DOHH2 (cell line): ENCODE results near the gene SV2B.

Experiments
- H3F3A ChIP-seq: fragments of 200-600 bp; sonication (generic), shearing (Covaris generic); 2 replicates; pipeline ENCODE4 v1.6.0; 2016; ENCODE audit warnings: antibody characterized with exemption, mild to moderate bottlenecking; ENCODE audit not compliant: control insufficient read depth, insufficient read depth
- H3K27ac ChIP-seq: fragments of 200-600 bp; sonication (generic); 2 replicates; pipeline ENCODE4 v1.5.1; 2014; ENCODE audit warnings: low read depth, mild to moderate bottlenecking, low read length, moderate library complexity
- H3K27me3 ChIP-seq: fragments of 200-600 bp; sonication (generic); 2 replicates; pipeline ENCODE4 v1.6.1; 2014; ENCODE audit warnings: mild to moderate bottlenecking, low read length, mixed read lengths; ENCODE audit not compliant: control insufficient read depth
- H3K36me3 ChIP-seq: fragments of 200-600 bp; sonication (generic); 2 replicates; pipeline ENCODE4 v1.6.1; 2014; ENCODE audit warnings: mild to moderate bottlenecking, low read length, moderate library complexity, mixed read lengths; ENCODE audit not compliant: control insufficient read depth
- H3K4me1 ChIP-seq: fragments of 200-600 bp; sonication (generic); 2 replicates; pipeline ENCODE4 v1.6.1; 2014; ENCODE audit warnings: mild to moderate bottlenecking, low read length, mixed read lengths; ENCODE audit not compliant: control insufficient read depth
- H3K4me2 ChIP-seq: fragments of 200-600 bp; sonication (generic); 2 replicates; pipeline ENCODE4 v1.6.0; 2014; ENCODE audit warnings: mild to moderate bottlenecking, low read length, moderate library complexity
- H3K4me3 ChIP-seq: fragments of 200-600 bp; sonication (generic); 2 replicates; pipeline ENCODE4 v1.5.1; 2014; ENCODE audit warnings: mild to moderate bottlenecking, low read length, mixed read lengths
- H3K79me2 ChIP-seq: fragments of 200-600 bp; sonication (generic); 2 replicates; pipeline ENCODE4 v1.6.1; 2014; ENCODE audit warnings: mild to moderate bottlenecking, low read length, mixed read lengths; ENCODE audit not compliant: control insufficient read depth
- H3K9me2 ChIP-seq: fragments of 200-600 bp; sonication (generic); replicated peaks from 2 replicates; pipeline ENCODE4 v1.6.1; 2014; ENCODE audit warnings: mild to moderate bottlenecking, low read length, mixed read lengths; ENCODE audit not compliant: control insufficient read depth
- H3K9me3 ChIP-seq: fragments of 200-600 bp; sonication (generic); 2 replicates; pipeline ENCODE4 v1.6.1; 2014; ENCODE audit warnings: antibody characterized with exemption, low read length, mixed read lengths; ENCODE audit not compliant: control insufficient read depth, insufficient read depth
- H4K20me1 ChIP-seq: fragments of 200-600 bp; sonication (generic); 2 replicates; pipeline ENCODE4 v1.6.0; 2014; ENCODE audit warnings: low read depth, mild to moderate bottlenecking, antibody characterized with exemption, low read length, moderate library complexity; ENCODE audit not compliant: control insufficient read depth, insufficient read depth
- CTCF ChIP-seq: fragments of 200-600 bp; sonication (generic); IDR thresholded peaks from one replicate; pipeline ENCODE4 v1.5.1; 2014; ENCODE audit warnings: antibody characterized with exemption, mild to moderate bottlenecking, low read depth, low read length; ENCODE audit not compliant: poor library complexity, severe bottlenecking
- EZH2phosphoT487 ChIP-seq: fragments of 200-600 bp; sonication (generic); IDR thresholded peaks from 2 replicates; pipeline ENCODE4 v1.6.1; 2017; ENCODE audit warnings: borderline replicate concordance, mild to moderate bottlenecking, antibody characterized with exemption, low read length, moderate library complexity, mixed read lengths

SV2B gene

DNA sequence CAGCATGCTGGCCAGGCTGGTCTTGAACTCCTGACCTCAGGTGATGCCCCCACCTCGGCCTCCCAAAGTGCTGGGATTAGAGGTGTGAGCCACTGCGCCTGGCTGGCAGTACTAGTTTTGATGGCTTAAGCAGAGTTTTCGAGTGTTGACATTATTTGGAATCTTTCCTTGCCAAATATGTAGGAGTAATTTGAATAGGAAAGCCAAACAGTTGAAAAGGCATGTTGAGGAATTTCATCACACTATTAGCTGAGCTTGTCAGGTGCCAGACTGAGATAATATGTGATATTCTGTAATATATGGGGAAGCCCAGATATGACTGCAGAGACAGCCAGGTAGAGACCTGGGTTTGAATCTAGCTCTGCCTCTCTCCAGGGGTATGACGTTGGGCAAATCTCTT lies 109.3 kb downstream of the SV2B start:
- H3K36me3 ChIP-seq: no peaks in the 10 kb centered on the region
- no peak for TF ChIP-seq CTCF
- no peak for TF ChIP-seq EZH2phosphoT487
- no peak overlapping the region for H3K4me2 ChIP-seq
- H3K4me1 ChIP-seq: no peaks in the 10 kb centered on the region
- H3K79me2 ChIP-seq: no peaks in the 10 kb centered on the region
- peaks cover 2% of the 10 kb centered on the region for H3K27me3 ChIP-seq
- no peak overlapping the region for H3K27ac ChIP-seq
- H3F3A ChIP-seq: no peaks in the 10 kb centered on the region
- no peak overlapping the region for H3K4me3 ChIP-seq
- H3K9me2 ChIP-seq: no peaks in the 10 kb centered on the region
- H3K9me3 ChIP-seq: no peaks in the 10 kb centered on the region
- no peaks in the 10 kb centered on the region for H4K20me1 ChIP-seq

DNA sequence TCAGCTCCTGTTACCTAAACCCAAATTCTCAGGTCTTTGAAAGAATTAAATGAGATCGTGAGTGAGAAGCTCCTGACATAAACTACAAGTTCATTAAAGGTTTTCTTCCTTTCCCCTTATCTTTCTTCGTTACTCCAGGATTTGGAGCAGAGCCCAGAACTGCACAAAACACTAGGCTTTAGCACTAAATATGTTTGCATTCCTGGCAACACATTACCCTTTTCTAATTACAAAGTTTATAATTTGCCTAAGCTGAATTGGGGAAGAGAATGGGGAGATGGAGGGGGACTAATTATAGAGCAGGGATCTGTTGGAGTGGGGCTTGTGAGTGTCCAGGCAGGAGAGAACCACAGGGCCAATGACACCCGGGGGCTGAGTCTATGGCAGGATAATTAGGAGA lies 109.7 kb downstream of the SV2B start:
- no peaks in the 10 kb centered on the region for H4K20me1 ChIP-seq
- H3K4me2 ChIP-seq: no peak overlapping the region
- H3K27ac ChIP-seq: no peak overlapping the region
- H3K27me3 ChIP-seq: peaks cover 2% of the 10 kb centered on the region; the same call in 1 of the 2 replicates
- H3F3A ChIP-seq: no peaks in the 10 kb centered on the region
- no peaks in the 10 kb centered on the region for H3K4me1 ChIP-seq
- no peaks in the 10 kb centered on the region for H3K36me3 ChIP-seq
- H3K9me3 ChIP-seq: no peaks in the 10 kb centered on the region
- no peak for TF ChIP-seq CTCF
- no peak for TF ChIP-seq EZH2phosphoT487
- H3K4me3 ChIP-seq: no peak overlapping the region
- H3K79me2 ChIP-seq: no peaks in the 10 kb centered on the region
- H3K9me2 ChIP-seq: no peaks in the 10 kb centered on the region

DNA sequence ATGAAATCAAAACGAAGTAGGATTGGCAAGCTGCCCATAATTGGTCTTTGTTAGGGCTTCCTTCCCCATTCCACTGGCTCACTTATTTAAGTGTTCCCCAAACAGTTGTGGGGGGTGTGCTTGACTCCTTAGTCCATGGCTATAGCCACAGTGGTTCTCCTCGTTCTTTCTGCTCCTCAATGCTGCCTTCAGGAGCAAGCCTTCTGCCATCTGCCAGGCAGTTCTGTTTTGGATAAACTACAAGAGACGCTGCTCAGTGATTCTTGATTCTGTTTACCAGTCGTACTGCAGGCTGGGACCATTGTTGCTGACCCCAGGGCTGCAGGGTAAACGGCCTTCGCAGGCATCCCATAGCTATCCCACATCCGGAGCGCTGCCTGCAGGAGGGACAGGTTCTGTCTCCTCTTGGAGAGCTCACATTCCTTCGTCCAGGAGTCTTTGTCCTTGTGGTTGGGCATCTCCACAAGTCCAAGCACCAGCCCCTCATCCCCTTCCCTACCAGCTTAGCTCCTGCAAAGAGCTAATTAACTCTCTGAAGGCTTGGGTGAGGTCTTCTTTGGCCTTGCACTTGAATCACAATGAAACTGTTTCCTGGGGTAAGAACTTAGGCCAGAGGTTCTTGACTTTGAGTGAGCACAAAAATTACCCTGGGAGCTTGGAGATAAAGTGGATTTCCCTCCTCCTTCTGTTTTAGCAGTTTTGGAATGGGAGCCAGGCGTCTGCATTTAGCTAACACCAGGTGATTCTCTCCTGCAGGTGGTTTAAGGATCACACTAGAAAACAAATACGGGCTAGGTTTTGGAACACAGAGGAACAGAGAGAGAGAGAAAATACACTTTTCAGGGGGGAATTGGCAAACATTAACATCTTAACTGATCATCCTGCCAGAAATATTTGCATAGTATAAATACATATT lies 114.9 kb downstream of the SV2B start:
- Histone ChIP-seq H3K4me1 (no peaks in the 10 kb centered on the region), H3K9me2 (no peaks in the 10 kb centered on the region), H3K4me2 (no peak overlapping the region), H3K79me2 (no peaks in the 10 kb centered on the region), H3K36me3 (no peaks in the 10 kb centered on the region), H3F3A (no peaks in the 10 kb centered on the region), H3K27me3 (peaks cover 8% of the 10 kb centered on the region; the same call in 1 of the 2 replicates), H3K27ac (no peak overlapping the region), H4K20me1 (no peaks in the 10 kb centered on the region), H3K9me3 (no peaks in the 10 kb centered on the region), H3K4me3 (no peak overlapping the region)
- TF ChIP-seq EZH2phosphoT487 (no peak), CTCF (no peak)
